Measurements from ENCODE around the gene C20orf173.
"Not testable (repeated sequence)": the region's sequence is repeated elsewhere in the genome, so short reads cannot be mapped to it uniquely, and the experiment has no call there.

C20orf173 gene, protein sequence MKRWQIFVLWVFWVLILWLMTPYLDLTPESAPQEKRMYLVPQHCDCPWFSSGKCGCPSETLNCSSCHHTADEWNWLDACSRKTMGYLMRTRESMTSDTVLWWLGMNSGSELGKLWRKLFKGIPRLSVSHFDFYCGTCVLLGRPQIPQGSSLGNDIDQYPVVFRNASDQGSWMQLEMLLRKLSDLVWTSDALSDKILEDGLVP

DNA sequence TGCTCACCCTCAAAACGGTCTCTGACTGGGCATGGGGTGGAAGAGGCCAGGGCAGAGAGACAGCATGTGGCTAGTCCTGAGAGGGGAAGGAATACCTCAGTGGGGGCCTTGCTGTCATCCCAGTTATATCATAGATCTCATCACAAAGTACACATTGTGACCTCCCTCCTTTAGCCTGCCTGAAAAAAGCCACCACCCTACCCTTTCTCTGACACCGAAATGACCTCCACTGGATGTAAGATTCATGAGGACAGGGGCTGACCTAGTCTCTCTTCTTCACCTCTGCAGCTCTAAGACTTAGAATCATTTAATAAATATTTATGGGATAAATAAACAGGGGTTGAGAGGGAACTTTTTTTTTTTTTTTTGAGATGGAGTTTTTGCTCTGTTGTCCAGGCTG is at the start of gene C20orf173:
TSS of gene C20orf173 (minus strand) at position 101 of the 400 bp plus-strand sequence. CDS start 279 bp downstream, outside the sequence.
- DNase-seq: no peak

DNA sequence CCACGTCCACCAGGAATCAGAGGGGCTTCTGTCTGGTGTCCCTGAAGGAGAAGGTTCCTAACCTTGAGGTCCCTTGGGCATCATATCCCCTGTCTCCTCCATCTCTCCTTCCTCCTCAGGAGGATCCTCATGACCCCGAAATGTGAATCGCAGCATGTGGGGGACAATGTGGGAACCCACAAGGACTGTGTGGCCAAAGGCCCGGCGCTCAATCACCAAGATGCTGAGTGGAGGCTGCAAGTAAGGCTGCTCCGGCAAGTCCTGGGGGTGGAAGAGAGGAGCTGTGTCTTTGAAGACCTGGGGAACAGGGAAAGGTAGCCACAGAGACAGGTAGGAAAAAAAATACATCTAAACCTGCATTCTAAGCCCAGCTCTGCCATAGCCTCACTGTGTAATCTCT is 49.7 kb upstream of the C20orf173 start:
- no peak for DNase-seq

DNA sequence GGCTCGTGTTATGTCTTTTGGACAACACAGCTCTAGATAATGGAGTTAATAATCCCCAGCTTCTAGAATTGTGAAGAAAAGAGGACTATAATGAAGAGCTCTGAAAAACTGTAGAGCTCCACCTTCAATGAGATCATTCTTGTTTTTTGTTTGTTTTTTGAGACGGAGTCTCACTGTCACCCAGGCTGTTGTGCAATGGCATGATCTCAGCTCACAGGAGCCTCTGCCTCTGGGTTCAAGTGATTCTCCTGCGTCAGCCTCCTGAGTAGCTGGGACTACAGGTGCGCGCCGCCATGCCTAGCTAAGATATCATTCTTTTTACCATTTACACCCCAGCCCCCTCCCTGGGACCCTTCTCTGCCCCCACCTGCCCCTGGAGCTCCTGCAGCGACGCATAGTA is 49.0 kb upstream of the C20orf173 start:
- no peak for DNase-seq

DNA sequence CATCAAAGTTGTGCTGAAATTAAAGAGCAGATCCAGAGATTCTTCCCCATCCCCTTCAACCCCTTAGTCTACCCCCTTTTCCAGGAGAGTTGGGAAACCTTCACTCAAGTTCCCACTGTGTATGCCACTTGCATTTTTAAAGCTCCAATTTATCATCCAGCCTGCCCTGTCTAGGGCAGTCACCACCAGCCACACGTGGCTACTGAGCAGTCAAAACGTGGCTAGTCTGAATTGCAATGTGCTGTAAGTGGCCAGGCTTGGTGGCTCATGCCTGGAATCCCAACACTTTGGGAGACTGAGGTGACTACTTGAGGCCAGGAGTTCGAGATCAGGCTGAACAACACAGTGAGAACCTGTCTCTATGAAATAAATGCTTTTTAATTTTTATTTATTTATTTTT is 47.4 kb upstream of the C20orf173 start:
- no peak for DNase-seq

DNA sequence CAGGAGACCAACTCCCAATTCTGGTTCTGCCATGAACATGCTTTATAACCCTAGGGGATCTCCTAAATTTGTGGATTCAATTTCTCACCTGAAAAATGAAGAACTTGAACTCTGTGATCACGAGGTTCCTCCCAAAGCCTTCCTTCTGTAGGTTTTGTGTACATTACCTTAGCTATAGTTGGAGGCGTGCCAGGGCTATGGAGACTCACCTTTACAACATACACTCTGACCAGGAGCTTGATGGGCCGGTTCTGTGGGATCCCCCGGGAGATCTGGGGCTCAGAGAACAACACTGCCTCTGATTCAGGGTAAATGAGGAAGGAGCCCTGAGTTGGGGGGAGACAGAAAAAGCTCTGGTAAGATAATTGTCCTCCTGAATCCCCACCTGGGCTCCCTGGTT is 46.5 kb upstream of the C20orf173 start:
- no peak for DNase-seq

DNA sequence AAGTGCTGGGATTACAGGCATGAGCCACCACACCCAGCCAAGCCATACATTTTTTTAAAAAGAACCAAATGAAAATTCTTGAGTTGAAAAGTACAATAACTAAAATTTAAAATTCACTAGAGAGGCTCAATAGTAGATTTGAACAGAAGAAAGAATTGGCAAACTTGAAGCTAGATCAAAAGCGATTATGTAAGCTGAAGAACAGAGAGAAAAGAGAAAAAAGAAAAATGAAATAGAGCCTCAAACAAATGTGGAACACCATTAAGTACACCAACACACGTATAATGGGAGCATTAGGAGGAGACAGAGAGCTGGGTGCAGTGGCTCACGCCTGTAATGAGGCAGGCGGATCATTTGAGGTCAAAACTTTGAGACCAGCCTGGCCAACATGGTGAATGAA is 43.4 kb upstream of the C20orf173 start:
- DNase-seq: no peak

DNA sequence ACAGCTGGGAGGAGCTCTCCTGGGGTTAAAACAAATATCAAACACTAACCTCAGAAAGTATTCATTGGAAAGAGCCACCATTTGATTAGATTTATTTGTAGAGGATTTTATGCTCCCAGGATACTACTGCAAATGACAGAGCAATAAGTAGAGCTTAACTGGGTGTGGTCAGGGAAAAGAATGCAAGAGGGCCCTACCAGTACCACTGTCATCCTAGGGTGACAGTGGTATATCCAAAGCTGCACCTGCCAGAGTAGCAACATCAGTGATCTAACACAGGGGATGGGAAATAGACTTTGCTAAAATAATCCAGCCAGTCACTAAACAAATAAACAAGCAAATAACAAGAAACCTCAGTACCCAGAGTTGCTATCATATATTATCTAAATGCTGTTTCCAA is 42.1 kb upstream of the C20orf173 start:
- no peak for DNase-seq

DNA sequence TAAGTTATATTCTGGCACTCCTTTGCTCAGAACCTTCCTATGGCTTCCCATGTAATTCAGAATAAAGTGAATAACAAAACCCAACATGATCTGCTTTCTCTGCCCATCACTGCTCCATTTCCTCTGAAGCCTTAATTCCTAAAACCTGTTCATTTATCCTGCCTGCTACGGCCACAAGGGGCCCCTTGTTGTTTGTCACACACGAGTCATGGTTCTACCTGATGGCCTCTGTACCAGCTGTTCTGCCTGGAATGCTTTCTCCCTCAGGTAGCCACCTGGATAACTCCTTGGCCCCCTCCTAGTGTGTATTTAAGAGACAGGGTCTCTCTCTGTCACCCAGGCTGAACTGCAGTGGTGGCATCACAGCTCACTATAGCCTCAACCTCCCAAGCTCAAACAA is 39.2 kb upstream of the C20orf173 start:
- no peak for DNase-seq

DNA sequence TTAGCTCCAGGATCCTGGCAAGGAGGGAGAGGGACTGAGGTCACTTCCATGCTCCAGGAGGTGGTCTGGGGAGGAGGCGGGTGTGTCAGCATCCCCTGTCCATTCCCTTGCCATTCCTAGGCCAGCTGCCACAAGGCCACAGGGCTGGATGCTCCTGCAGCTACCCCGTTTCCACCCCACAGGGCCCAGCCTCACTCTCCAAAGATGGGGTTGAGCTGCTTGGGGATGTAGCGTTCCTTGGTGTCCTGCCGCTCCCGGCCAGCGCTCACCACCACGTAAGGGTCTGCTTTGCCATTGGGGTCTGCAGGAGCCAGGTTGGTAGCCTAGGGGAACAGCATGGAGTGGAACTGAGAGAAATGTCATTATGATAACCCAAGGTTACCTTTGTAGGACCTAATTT is 35.5 kb upstream of the C20orf173 start:
- DNase-seq: no peak

DNA sequence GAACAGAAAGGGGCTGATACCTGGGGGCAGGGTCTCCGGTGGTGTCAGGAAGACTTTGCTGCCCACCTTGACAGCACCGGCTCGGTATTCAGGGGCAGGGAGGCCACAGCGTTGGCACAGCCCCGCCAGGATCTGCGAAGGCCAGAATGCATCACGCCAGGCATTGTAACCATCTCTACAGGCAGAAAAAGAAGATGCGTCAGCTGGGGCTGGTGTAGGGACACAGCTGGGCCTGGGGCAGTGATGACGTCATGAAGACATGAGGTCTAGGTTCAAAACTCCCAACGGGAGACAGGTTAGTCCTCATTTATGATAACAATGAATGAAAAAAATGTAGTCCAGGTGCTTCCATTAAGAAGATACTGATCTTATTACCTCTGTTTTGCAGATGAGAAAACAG is 34.4 kb upstream of the C20orf173 start:
- no peak for DNase-seq

DNA sequence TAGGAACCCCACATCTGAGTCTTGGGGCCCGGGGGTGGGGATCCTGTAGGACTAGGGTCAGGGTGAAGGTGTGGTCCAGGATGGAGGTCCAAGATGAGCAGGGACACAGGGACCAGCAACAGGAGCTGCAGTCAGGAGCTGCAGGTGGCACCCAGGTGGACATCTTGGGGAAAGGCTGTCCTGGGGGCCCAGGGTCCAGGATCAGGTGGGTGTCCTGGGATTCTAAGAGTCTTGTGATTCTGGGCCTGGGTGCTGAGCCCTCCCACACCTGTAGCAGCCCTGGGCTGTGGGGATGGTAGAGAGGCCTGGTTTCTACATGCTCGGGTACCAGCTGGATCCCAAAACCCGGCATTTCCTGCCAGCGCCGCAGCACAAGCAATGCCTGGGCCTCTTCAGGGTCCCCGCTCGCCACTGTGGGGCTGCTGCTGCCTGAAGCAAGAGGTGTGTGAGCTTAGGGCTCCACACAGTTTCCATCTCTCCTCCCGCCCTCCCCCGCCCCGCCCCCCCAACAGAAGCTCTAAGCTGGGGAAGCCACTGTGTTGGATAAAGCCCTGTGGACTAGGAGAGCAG is 33.2 kb upstream of the C20orf173 start:
- DNase-seq: no peak

DNA sequence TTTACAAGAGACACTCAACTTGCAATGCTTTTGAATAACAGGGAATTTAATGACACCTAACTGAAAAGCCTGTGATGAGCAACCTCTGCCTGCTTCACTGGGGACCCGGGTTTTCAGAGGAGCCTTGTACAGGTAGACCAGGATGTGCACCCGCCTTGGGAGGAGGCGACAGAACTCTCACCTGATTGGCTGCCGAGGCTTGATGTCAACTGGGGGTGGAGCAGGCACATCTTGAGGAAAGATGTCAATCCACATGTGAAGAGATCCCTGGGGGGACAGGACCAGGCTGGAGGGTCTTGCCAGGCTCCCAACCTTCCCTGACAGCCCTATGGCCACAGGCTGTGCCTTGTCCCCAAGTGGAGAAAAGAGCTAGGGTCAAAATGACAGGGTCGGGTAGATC is 32.2 kb upstream of the C20orf173 start:
- no peak for DNase-seq

DNA sequence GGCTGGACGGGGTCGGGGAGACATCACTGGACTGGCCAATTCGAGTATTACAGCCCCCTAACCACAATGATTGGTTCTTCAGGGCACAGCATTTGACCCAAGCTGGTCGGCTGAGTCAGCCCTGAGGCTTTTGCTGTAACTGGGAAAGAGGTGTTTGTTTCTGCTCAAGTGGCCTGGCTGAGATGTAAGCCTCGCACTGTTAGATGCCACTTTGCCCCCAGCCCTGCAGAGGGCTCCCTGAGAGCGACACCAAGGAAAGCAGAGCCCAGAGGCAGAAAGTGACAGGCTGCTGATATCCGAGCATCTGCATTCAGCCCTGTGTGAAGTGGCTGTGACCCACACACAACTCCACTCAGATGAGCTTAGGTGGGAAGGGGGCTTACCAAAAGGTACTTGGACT is 31.8 kb upstream of the C20orf173 start:
- DNase-seq: peak in 1 of 2 donors; percentile 5

DNA sequence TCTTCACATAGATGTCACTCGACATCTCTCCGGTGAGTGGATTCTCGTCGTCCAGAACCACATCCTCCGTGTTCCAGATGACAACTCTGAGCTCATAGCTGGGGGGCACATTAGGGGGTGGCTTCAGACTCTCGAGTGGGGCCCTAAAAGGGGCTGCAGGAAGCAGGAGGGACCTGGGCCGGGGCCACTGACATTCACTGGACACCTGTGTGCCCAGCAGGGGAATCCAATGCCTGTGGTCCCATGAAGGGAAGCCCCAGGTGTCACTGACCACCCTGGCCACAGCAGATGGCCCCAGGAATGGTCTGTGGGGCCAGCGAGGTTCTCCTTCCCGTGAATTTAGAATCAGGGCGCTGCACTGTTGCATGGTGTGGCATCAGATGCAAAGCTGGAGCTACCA is 31.1 kb upstream of the C20orf173 start:
- no peak for DNase-seq

DNA sequence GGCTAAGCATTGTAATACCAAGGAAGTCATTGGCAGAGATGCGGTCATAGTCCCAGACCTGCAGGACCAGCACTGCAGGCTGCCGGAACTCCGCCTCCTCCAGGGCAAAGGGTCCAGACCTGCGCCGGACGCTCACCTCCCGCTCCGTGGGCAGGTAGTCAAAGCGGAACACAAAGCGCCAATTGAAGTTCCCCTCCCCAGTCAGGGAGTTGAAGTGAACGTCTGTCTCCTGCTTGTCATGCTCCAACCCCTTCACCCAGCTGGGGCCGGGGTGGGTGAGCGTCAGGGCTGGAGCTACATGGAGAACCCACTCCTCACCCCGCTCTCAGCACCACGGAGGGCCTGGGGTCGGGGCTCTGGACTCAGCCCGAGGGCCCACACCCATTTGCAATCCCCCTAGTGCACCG is 30.7 kb upstream of the C20orf173 start:
- no peak for DNase-seq

DNA sequence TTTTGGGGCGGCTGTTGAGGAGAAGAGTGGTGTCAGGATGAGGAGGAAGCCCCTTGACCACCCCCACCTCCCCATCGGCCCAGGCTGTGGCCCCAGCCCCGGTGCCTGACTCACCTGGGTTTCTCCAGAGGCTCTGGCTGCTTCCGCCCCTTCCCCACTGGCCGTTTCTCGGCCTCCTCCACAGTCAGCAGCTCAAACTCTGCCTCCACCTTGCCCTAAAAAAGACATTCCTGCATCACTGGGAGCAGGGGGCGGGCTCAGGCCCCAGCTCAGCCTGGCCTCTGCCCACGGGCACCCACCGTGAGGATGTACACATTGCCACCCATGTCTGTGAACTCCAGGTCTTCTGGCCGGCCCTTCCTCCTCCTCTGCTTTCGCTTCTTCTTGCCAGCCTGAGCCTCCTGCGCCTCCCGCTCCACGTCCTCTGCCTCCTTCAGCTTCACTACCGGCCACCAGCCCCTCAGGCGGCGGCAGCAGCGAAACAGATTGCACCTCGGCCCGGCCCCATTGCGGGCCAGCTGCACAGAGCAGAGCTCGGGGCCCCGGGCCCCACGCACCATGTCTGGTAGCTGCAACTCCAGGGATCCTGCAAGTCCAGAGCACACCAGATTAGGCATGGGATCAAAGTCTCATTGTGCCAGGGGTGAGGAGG is 29.7 kb upstream of the C20orf173 start:
- DNase-seq: no peak

DNA sequence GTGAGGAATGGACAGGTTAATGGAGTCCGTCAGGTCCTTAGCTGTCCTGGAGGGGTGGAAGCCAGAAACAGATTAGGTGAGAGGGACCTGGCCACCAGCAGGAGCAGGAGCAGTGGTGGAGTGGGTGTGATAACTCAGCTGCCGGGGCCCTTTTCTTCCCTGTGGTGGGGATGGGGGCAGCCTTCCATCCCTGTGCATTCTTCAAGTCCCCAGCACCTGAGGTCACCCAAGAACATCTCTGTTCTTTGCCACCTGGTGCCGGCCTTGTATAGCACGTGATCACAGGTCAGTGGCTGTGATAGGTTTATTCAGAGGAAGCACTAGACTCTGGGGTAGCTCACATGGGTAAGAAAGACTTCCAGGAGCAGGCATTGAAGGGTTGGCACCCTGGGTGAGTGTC is 29.0 kb upstream of the C20orf173 start:
- no peak for DNase-seq

DNA sequence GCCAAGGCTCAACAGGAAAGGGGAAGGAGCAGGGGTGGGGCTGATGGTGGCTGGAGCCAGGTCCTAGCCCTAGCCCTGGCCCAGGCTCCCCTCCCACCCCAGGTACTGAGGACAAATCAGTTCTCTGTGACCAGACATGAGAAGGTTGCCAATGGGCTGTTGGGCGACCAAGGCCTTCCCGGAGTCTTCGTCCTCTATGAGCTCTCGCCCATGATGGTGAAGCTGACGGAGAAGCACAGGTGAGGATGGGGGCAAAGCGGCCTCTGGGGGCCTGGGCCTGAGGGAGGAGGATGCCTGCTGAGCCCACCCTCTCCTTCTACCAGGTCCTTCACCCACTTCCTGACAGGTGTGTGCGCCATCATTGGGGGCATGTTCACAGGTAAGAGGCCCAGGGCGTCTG is 27.4 kb upstream of the C20orf173 start:
- no peak for DNase-seq

DNA sequence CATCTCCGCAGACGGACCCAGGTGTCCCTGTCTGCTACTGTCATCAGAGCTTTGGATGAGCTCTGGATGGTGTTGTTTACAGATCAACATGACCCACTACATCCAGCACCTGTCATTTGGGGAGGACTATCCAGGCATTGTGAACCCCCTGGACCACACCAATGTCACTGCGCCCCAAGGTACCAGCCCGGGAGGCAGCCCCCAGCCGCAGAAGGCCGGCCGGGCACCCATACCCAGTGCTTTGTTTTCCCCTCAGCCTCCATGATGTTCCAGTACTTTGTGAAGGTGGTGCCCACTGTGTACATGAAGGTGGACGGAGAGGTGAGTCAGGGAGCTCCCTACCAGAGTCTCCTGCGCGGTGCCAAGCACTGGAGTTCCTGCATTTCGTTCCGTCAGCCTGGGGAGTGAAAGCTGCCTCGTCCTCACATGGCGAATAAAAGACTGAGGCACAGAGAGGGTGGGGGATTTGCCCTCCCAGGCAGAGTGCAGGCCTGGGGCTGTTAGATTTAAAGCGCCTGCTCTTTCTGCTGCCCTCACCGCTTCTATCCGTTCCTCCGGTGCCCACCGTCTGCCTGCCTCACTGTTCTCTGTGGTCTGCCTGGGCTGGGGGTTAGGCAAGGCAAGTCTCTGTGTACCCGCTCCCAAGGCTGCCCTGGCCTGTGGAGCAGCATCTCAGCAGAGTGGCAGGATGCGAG is 26.6 kb upstream of the C20orf173 start:
- DNase-seq: no peak

DNA sequence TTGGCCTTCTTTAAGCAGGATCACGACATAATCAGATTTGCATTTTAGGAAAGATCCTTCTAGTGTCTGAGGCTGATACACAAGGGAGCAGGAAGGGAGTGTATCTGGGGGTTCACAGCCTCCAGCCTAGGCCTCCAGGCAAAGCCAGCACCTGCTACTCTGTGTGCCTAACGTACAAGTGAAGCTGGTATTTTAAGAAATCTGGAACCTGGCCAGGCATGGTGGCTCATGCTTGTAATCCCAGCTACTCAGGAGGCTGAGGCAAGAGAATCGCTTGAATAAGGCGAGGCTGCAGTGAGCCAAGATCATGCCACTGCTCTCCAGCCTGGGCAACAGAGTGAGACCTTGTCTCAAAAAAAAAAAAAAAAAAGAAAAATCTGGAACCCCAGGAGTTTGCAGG is 26.0 kb upstream of the C20orf173 start:
- not testable (repeated sequence) for DNase-seq

DNA sequence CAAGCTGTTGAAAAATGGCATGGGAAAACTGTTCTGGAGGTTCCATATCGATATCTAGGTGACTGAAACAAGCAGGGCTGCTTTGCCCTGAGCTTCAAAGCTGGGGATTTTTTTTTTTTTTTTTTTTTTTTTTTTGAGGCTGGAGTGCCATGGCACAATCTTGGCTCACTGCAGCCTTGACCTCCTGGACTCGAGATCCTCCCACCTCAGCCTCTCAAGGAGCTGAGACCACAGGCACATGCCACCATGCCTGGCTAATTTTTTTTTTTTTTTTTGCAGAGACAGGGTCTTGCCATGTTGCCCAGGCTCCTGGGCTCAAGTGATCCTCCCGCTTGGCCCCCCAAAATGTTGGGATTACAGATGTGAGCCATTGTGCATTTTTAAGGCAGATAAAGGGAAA is 23.5 kb upstream of the C20orf173 start:
- DNase-seq: no peak

DNA sequence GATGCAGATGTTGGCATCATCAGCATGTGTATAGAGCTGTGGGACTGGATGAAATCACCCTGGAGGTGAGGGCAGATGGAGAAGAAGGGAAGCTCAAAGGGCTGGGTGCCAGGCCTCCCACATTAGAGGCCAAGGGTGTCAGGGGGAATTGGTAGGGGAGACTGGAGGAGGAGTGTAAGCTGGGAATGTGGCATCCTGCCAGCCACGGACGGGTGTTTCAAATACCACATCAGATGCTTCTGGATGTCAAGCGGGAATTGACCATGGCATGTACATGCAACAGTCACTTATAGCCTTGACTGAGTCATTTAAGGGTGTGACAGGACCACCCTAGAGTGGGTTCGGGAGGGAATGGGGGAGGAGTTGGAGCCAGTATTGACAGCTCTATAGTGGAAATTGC is 22.1 kb upstream of the C20orf173 start:
- DNase-seq: no peak

DNA sequence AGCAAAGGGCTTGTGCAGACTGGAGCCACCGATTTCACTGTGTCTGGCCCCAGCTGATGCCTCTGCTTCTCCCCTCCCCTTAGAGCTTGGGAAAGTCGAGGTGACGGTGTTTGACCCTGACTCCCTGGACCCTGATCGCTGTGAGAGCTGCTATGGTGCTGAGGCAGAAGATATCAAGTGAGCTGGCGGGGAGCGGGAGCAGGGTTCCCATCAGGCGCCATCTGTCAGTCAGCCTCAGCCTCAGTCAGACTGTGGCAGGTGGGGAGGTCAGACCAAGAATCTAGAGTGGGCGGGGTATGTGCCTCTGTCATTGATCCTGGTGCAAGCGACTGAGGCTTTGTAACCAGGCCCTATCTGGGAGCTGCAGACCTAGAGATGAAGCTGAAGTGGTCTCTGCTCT is 17.9 kb upstream of the C20orf173 start:
- no peak for DNase-seq

DNA sequence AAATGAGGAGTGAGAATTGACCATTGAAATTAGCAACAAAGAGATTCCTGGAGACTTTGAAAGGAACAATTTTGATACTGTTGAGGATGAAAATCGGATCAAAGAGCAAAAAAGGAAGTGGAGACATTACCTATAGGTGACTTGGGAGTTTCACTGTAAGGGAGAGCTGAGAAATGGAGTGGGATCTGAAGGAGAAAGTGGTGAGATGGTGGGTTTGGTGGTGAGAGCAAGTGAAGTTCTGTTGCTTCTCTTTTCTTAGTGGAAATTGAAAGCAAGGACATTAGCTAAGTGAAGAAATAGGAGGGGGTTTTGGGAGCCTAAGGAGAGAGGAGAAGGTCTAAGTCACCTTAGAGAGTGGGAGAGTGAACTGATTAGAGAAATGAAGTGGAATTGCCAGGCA is 16.7 kb upstream of the C20orf173 start:
- no peak for DNase-seq
